CD1c-positive myeloid dendritic cell (primary cell): Measurements from ENCODE around the gene S100A6.

Experiments used
- DNase-seq: peaks from one replicate; pipeline ENCODE4 v3.0.0-alpha.2; 2016; ENCODE audit errors: extremely low spot score

The S100A6 gene

GRCh38 chr1:153503766-153504165, 32.0 kb downstream of the S100A6 start:
- DNase-seq = no peak

- no peak for DNase-seq
These were observed 37.0 kb downstream of the S100A6 start for GRCh38 chr1:153498746-153499145.

DNA sequence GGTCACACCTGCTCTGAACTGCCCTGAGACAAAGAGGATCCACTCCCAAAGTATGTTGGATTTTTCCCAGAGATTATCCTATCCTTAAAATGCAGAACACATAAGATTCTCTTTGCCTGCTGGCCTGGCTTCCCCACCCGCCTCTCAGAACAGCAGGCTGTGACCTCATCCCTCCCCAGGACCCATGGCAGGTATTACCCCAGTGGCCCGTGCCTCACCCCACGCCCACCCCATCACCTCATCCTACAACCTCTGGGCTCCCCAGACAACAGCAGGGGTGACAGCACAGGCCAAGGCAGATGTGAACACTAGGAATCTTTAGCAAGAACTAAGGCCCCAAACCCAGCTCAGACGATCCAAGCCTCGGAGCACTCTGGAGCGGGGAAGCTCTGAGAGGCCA, 40.3 kb downstream of the S100A6 start:
- no peak for DNase-seq

DNA sequence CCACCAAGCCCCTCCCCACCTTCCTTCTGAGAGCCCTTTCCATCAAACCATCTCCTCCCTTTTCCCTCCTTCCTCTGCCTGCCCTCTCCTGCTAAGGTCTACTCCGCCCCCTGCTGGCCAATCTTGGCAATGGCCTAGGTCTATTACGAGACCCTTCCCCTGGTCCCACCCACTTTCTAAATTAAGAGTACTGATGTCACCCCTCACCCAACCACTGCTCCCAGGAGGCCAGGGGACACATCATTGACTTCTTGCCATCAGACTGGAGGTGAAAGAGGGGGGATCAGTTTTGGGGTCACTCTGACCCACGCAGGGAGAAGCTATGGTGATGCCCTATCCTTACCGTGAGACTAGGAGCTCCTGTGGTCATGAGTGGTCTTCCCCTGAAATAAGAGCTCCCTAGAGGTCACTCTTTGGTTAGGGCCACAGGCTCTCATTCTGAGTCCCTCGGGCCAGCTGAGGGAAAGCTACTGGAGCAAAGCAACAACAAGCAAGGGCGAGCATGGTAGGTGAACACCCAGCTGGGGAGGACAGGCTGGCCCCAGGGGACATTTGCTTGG, 40.7 kb downstream of the S100A6 start:
- DNase-seq = peak; percentile 76

GRCh38 chr1:153493343-153493960, 42.3 kb downstream of the S100A6 start:
- DNase-seq = no peak

GRCh38 chr1:153490272-153491051, 45.3 kb downstream of the S100A6 start:
- DNase-seq = peak; percentile 33

DNA sequence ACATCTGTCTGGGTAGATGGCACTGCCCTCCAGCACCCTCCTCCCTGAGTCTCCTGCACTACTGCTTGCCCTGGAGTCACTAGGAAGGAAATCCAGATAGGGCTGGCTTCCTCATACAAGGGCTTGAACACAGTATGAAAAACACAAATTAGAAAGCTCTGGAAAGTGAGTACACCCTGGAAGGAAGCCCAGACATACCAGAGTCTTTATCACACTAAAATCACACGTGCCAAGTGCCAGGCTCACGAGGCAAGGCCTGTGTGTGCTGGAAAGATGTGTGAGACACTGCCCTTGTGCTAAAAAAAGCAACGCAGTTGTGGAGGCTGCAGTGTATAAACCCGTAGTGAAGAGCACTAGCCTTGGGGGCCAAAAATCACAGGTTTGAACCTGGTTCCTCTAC, 47.1 kb downstream of the S100A6 start:
- DNase-seq = no peak

GRCh38 chr1:153487707-153488106, 48.1 kb downstream of the S100A6 start:
- DNase-seq = no peak

DNA sequence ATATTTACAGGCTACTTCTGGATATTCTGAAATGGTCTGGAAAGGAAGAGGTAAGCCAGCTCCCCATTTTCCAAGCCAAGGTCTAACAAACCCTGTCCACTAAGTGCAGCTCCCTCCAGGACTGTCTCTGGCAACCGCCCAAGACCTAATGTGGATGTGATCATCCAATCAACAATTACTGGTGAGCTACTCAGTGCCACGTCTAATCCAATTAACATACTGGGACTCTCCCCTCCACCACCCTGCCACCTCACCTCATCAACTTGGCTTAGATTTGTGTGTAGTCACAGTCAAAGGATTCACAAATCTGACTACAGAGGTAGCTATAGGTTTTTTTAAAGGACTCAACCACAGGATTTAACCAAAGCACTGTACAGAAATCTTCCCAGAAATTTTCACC, 49.9 kb downstream of the S100A6 start:
- DNase-seq = no peak
